ENCODE results near the gene FAM131C. TPM values are rescaled to one million over a fixed set of nuclear protein-coding genes. Genes with fewer than 3 reads are reported as not detected.

The FAM131C gene
- total RNA-seq, 1 experiment from 2014 or later = 2.1 TPM

Other genes starting within 250 kb of the FAM131C start
- gene SPEN, start 225.9 kb downstream of the FAM131C start, total RNA-seq (2014; rRNA removed; shearing (Covaris generic); ENCODE audit: low replicate concordance) = 3.3 and 4.8 TPM in 2 replicates
- gene ZBTB17, start 97.5 kb downstream of the FAM131C start, total RNA-seq (2014; rRNA removed; shearing (Covaris generic); ENCODE audit: low replicate concordance) = 25.7 and 29.1 TPM in 2 replicates
- not detected in 2 replicates for gene SRARP, start 69.4 kb downstream of the FAM131C start, total RNA-seq (2014; rRNA removed; shearing (Covaris generic); ENCODE audit: low replicate concordance)
- gene HSPB7, start 55.6 kb downstream of the FAM131C start, total RNA-seq (2014; rRNA removed; shearing (Covaris generic); ENCODE audit: low replicate concordance) = 1.9 and 4.5 TPM in 2 replicates
- gene CLCNKA, start 51.6 kb downstream of the FAM131C start, total RNA-seq (2014; rRNA removed; shearing (Covaris generic); ENCODE audit: low replicate concordance) = not detected in 2 replicates
- not detected in 2 replicates for gene CLCNKB, start 29.9 kb downstream of the FAM131C start, total RNA-seq (2014; rRNA removed; shearing (Covaris generic); ENCODE audit: low replicate concordance)
- gene EPHA2, start 82.4 kb upstream of the FAM131C start, total RNA-seq (2014; rRNA removed; shearing (Covaris generic); ENCODE audit: low replicate concordance) = 68.4 and 80.5 TPM in 2 replicates
- gene ARHGEF19, start 139.0 kb upstream of the FAM131C start, total RNA-seq (2014; rRNA removed; shearing (Covaris generic); ENCODE audit: low replicate concordance) = 20.4 and 36.3 TPM in 2 replicates
- 2.7 and 5.1 TPM in 2 replicates for gene CPLANE2, start 163.5 kb upstream of the FAM131C start, total RNA-seq (2014; rRNA removed; shearing (Covaris generic); ENCODE audit: low replicate concordance)

Data from MG63 (cell line).